NB4 (cell line): Measurements from ENCODE around the gene C22orf31.

Experiments
- CTCF ChIP-seq: IDR thresholded peaks from one replicate; pipeline ENCODE4 v1.5.1; 2012; ENCODE audit warnings: low read depth, low read length
- MAX ChIP-seq: IDR thresholded peaks from 2 replicates; pipeline ENCODE4 v1.6.1; 2011; ENCODE audit warnings: low read depth, low read length
- MYC ChIP-seq: IDR thresholded peaks from 2 replicates; pipeline ENCODE4 v1.6.1; 2011; ENCODE audit warnings: low read depth, low read length
- POLR2A ChIP-seq: IDR thresholded peaks from 2 replicates; pipeline ENCODE4 v1.6.1; 2011; ENCODE audit warnings: mild to moderate bottlenecking; ENCODE audit not compliant: insufficient read length; ENCODE audit errors: extremely low read depth

DNA sequence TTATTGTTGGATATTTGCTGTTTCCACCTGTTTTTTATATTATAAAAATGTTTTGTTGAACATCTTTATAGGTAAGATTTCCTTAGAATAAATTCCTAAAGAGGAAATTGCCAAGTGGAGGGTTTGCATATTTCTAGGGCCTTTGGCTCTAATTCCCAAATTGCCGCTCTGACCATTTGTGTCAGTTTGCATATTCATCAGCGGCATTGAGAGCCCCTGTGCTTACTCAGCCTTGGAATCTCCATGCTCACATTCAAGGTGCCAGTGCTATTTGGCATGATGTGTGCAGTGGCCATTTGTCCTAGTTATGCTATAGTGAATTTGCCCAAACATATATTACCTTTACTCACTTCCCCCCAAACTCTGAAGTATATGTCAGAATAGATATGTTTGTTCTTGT lies 36.7 kb upstream of the C22orf31 start:
- no peak for TF ChIP-seq CTCF
- TF ChIP-seq POLR2A = no peak
- TF ChIP-seq MAX = no peak
- no peak for TF ChIP-seq MYC
